HG02973 (cell line): ENCODE data around the gene SPEM3.
A peak's percentile ranks its signal among the peaks of the same experiment; 100 is the strongest.

Experiments
- ATAC-seq: cut with Tn5 transposase; IDR thresholded peaks from one replicate; pipeline ENCODE4 v1.9.1; 2021; ENCODE audit warnings: moderate library complexity; ENCODE audit not compliant: unreplicated experiment

Gene SPEM3

GRCh38 chr17:7428557-7428956, at the start of gene SPEM3:
TSS of gene SPEM3 (plus strand) at chr17:7428857. CDS start at chr17:7428903, 46 bp downstream.
- ATAC-seq: no peak

GRCh38 chr17:7379134-7379533, 49.5 kb upstream of the SPEM3 start:
- ATAC-seq: no peak

- ATAC-seq: no peak
Measured at GRCh38 chr17:7380321-7380720, 48.3 kb upstream of the SPEM3 start.

DNA sequence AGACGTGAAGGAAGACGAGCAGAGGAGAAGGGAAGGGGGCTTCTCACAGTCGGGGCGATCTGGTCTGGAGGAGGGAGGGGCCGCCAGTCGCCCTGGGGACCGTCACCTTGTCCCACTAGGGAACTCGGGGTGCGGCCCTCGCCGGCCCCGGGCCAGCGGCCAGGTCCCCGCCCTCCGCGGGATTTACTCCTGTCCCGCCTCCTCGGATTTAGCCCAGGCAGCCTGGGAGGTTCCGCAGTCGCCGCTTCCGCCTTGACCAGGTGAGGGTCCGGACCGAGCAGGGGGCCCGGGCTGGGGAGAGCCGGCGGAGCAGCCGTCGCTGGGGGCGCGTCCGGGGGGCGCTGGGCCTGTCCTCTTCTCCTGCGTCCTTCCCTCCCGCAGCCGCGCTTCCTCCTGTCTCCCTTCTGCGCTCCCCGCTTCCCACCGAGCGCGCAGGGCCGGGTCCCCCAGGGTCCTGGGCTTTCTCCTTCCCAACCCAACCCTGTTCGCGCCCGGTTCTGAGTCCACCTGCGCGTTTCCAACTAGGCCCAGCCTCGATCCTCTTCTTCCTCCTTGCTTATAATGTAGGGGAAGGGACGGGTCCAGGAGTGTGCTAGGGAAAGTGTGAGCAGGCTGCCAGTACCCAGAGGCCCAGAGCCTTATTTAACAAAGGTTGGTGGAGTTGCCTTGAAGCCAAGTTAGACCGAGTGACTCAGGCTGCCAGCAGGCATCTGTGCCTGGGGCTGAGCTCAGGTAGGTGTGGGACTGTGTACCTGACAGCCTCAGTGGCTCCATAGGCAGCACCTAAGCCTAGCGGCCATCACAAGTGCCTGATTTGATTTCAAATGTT, 47.6 kb upstream of the SPEM3 start, which contains the start of gene TNK1:
Gene TNK1 (plus strand): TSS at position 235 of the 829 bp plus-strand sequence. CDS start 1,838 bp downstream, outside the sequence.
- ATAC-seq: no peak

- no peak for ATAC-seq
Measured at GRCh38 chr17:7382901-7383300, 45.8 kb upstream of the SPEM3 start.

DNA sequence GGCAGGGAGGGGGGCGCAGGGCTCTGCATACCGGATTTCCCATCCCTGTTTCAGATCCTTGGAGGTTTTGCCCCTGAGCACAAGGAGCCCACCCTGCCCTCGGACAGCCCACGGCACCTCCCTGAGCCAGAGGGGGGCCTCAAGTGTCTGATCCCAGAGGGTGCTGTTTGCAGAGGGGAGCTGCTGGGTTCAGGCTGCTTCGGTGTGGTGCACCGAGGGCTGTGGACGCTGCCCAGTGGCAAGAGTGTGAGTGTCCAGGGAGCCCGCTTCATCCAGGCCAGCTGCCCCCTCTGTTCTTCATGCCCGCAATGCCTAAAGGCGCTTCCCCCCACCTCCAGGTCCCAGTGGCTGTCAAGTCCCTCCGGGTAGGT, 45.3 kb upstream of the SPEM3 start:
- ATAC-seq: no peak

- ATAC-seq: no peak
Measured at GRCh38 chr17:7383742-7384488, 44.7 kb upstream of the SPEM3 start.

GRCh38 chr17:7384489-7385081, 44.1 kb upstream of the SPEM3 start:
- no peak for ATAC-seq

DNA sequence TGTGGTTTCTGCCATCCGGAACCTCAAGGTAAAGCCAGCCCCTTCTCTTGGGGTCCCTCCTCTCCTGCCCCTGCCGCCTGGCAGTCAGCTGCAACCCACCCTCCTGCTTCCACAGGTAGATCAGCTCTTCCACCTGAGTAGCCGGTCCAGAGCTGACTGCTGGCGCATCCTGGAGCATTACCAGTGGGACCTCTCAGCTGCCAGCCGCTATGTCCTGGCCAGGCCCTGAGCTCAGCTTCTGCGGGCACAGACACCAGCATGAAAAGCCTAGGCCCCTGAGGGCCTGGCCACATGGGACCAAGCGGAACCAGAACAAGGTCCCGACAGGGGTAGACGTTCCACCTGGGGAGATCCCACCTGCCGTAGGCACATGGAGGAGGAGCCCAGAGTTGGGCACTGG, 39.8 kb upstream of the SPEM3 start:
- no peak for ATAC-seq

DNA sequence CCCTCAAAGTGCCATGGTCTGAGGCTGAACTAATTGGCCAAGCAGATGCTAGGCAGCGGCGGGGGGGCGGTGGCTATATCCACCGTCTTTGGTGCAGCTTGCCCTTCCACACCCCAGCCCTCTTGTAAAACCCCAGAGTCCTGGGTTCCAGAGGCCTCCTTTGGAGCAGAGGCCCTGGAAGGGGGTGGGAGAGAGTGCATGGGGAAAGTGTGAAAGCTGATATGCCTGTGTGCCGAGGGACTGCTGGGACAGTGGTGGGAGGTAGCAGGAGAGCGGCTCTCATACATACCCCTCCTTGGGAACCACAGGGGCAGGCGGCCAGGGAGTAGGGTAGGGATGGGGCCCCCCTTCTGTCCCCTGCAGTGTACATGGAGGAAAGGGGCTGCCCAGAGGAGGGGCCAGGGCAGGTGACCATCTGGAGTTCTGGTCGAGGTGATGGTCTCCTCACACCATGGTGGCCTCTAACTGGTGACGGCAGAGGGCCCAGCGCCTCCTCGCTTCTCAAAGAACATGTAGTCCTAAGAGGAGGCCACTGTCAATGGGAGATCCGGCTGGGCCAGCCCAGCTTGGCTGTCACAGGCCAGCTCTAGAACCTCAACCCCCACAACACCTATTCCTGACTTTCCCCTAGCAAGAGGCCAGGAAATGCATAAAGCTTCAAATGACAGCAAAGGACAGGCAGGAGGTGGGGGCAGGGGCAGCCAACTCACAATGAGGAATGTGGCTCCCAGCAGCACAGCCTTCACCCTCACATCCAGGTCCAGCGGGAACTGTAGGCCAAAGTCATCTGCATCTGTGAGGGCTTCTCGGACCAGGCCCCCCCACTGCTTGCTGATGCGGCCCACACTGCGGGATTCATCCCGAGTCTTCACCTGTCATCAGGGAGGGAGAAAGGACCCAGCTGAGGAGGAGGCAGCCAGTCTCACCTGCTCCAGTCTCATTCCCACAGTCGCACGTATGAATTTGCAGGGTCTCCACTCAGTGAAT, 38.4 kb upstream of the SPEM3 start:
- no peak for ATAC-seq

DNA sequence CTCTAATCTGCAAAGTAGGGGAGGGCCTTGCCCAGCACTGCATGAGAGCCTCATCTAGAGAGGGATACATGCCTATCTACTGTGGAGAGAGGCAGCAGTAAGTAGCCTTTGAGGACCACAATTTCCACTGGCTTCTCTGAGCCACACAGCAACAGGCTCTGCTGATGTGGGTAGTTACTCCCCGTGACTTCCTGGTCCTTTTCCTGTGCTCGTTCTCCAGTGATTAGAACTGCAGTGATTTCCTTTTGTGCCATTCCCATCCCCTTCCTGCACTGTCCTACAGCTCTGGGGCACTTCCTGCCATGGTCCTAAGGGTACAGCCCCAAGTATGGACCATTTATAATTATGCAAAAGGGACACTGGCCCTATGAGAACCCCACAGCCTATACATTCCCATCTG, 37.4 kb upstream of the SPEM3 start:
- no peak for ATAC-seq

- ATAC-seq: no peak
Measured at GRCh38 chr17:7392696-7393612, 35.7 kb upstream of the SPEM3 start.

DNA sequence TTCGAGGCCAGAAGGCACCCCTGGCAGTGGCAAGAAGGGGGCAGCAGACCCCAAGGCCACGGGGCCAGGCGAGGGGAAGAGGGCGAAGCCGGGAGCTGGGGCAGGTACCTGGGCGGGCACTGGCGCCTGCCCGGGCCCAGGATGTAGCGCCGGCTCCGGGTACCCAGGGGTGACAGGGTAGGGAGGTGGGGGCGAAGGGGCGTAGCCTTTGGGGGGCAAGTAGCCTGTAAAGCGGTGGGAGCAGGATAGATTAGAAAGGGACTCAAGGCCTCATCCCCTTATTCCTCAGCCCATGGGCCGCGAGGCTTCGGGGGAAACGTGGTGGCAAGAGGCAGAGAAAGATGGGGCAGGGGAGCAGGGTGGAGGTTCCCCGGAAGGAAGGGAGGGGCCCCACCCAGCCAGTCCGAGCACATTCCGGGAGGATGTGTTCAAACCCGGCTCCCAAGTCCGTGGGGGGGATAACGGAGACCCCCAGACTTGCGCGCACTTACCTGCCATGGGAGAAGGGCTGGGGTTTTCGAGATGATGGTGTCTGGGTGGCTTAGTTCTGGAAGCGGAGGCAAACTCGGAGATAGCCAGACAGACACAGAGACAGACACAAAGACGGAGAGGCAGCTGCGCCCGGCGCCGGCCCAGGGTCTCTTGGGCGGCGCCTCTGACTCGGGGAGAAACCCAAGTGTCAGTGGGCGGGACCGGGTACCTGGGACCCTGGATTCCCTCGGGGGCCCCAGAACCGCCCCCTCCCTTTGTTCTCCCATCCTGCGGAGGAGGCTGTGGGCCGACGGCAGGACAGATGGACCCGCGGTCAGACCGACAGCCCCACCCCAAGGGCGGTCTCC, 34.8 kb upstream of the SPEM3 start:
- peak; percentile 41 for ATAC-seq

DNA sequence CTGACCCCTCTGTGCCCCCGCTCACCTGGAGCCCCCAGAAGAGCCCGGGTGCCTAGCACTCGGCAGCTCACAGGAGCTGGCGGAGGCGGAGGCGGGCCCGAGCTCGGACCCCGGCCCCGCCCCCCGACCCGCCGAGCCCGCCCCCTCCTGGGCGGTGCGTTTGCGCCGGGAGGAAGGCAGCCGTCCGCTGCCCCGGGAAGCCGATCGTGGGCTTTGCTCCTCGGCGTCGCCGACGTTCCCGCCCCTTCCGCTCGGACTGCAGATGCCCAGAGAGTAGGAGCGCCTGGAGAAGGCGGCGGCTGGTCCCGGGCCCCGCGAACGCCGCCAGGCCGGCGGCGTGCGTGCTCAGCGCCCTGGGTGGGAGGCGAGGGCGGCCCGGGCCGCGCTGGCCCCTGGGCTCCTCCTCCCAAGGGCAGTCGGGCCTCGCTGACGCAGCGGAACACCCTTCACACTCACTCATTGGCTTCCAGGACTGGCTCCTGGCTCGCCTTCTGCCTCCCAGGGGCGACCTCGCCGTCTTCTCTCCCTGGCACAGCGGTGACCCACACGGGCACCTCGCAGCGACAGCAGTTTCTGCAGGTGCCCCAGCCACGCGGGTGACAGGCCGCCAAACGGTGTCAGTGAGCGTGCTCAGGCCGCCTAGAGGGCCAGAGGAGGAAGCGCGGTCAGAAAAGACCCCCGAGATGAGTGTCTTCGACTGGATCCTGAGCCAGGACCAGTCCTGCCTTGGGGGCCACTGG, 34.0 kb upstream of the SPEM3 start, which contains the start of gene PLSCR3:
Gene PLSCR3 (minus strand): TSS at position 74 of the 740 bp plus-strand sequence. CDS start 415 bp downstream, outside the sequence.
- peak; percentile 51 for ATAC-seq

DNA sequence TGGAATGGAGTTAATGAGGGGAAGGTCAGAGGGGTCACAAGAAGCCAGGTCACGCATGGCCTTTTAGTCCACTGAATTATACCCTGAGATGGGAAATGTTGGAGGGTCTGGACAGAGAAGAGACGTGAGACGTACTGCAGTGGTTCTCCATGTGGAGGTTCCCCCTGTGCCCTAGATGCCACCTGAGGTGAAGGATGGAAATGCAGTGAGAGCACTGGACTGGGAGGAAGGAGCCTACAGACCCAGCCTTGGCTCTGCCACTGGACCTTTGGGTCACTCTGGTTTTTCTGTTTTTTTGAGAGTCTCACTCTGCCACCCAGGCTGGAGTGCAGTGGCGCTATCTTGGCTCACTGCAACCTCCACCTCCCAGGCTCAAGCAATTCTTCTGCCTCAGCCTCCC, 32.5 kb upstream of the SPEM3 start:
- ATAC-seq: no peak

DNA sequence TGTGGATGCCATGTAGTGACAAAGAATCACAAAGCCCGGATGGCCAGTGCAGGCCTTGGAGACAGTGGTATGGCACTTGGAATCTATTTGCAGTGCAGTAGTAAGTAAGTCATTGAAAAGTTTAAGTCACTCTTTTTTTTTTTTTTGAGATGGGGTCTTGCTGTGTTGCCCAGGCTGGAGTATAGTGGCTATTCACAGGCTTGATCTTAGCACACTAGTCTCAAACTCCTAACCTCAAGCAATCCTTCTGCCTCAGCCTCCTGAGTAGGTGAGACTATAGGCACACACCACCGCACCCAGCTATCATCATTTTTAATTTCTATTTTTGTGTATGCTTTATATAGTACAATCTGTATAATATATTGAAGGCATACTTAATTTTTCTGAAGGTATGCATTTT, 30.0 kb upstream of the SPEM3 start:
- ATAC-seq: no peak

GRCh38 chr17:7403043-7403726, 25.5 kb upstream of the SPEM3 start:
- ATAC-seq: no peak

DNA sequence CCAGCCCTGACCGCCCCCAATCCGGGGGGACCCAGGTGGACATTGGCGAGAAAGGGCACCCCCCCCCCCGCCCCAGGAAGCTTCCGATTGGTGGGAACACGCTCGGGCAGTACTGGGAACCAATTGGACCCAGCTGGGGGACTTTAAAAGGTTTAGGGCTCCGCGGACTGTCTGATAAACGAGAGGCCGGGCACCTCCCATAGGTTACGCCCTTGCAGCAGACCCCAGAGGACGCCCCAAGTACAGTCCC, 25.0 kb upstream of the SPEM3 start:
- ATAC-seq: no peak
